ENCODE measurements around the gene DNM3.

The DNM3 gene

DNA sequence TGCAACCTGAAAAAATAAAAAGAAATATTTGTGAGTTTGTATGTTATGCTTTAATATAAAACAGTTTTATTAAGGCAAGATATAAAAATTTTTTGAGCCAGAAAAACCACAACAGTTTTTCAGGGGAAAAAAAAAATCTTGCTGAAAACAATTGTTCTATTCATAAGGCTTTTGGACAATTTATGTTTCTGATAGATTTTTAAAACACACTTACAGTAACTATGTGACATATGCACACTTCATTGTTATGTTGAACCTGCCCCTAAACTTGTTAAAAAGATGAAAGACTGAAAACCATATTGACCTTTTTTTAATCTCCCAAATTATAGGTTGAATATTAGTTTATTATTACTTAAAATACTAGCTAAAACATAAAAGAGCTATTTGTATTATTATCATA, 299.3 kb downstream of the DNM3 start:
- no peak for DNase-seq (ENCODE audit: low read depth)

DNA sequence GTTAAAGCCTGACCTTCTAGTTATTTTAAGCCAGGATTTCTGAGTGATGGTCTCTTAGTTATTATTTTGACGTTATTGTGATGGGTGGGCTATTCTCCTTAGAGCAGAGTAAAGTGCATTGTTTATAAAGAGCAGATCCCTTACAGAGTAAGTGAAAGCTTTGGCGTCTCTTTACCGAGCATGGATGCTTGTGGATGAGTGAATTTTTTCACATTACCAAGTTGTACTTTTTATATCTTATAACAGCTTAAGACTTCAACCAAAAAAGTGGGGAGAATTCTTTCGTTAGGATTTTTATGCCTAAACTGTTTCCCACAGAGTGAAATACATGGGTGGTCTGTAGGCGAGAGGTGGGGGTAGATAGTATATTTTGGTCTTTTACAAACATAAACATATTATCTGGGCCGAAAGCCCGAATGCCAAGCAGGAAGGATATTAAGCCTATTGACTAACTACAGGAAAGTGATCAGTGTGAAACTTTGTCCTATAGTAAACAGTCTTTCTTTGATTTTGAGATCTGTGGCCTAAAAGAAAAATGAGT, 300.1 kb downstream of the DNM3 start:
- no peak for DNase-seq (ENCODE audit: low read depth)

DNA sequence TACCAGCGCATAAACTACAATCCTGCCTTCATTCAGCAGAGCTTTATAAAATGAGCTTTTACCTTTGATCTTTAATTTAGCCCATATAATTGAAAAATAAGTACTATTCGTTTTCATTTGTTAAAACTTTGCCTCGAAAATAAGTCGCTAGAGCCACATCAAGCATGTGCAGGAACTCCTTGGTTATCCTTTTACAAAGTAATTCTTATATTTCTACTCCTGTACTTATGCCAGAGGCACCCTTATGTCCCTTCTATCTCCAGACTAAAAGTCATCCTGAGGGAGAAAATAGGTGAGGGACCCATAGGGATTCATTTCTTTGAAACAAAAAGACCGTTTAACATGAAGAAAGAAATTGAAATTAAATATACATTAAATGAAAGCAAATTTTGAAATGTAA, 301.0 kb downstream of the DNM3 start:
- DNase-seq (ENCODE audit: low read depth): no peak

DNA sequence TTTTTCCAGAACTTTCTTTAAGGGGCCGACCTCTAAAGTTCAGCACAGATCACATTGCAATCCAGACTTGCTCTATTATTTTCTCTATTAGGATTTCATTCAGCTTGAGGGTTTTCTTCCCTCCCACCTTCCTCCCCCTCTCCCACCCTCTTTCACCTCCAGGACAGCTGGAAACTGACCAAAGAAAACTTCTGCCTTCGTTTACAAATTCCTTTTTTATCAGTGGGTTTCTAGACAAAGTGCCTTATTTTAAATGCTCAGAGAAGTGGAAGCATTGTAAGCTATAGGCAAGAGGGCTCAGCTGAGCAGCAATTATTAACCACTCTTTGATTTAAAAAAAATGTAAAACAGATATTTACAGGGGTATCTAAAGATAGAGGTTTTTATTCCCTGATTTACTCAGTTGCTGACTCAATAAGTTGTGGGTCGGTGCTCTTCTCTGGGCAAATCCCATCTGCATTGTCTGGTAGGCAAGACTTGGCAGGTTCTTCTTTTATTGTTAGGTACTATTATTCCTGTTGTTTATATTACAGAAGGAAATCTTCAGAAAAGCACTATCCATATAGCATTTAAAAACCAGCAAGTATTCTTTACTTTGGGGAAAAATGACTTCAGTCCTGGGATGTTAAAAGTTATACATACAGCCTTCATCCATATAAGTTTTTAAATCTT, 302.2 kb downstream of the DNM3 start:
- DNase-seq (ENCODE audit: low read depth): no peak

DNA sequence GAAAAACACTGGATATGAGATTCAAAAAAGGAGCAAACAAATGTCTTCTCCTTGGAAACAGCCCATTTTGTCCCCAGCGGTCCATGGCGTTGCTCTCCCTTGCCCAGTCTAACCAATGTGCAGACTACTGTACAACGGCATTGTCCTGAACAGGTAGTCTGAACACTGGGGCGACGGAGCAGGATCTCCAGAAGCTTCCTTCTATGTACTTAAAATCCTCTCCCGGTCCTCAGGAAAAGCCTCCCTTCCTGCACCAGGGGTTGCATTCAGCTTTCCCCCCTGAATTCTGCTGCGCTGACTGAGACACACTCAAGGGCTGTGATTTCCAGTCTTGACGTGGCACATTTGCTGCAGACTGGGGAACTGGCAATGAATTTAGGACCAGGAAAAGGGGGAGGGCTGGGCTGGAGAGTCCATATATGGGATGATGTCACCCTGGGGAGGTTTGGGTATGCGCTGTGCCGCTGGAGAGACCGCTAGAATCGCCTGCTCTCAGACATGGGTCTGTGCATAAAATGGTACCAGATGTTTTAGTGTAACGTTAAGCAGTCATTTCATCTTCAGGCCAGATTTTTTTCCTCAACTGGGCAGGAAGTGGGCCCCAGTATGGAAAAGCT, 303.3 kb downstream of the DNM3 start:
- DNase-seq (ENCODE audit: low read depth): no peak

DNA sequence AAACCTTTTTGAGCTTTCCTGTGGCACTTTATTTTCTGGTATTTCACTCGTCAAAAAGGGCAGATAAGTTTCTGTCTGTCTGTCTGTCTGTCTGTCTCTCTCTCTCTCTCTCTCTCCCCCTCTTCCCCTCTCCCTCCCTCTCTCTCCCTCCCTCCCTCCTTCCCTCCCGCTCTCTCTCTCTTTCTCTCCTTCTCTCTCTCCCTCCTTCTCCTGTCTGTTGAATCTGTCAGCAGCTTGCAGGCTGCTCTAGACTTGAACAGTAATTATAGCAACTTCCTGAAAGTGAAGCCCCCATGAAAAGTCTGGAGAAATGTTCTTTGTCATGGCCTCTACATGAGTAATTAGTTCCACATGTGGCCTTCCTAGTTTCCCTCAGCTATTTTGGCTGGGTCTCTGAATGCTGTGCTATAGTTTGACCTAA, 303.9 kb downstream of the DNM3 start:
- no peak for DNase-seq (ENCODE audit: low read depth)

DNA sequence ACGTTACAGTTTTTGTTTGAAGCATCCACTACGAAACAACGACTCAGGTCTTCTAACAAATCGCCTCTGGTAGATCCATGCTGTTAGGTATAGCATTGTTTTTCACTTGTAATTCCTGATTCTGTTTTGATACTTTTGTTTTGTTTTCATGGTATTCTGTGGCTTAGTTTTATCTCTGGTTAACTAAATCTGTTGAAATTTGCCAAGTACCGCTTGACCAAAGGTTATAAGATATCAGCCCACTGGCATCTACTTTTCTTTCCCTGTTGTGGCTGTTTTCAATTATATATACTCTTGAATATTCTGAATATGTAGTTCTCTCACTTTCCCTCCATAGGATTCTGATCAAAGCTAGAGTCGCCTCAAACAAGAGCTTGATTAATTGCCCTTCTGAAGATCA, 304.4 kb downstream of the DNM3 start:
- no peak for DNase-seq (ENCODE audit: low read depth)

DNA sequence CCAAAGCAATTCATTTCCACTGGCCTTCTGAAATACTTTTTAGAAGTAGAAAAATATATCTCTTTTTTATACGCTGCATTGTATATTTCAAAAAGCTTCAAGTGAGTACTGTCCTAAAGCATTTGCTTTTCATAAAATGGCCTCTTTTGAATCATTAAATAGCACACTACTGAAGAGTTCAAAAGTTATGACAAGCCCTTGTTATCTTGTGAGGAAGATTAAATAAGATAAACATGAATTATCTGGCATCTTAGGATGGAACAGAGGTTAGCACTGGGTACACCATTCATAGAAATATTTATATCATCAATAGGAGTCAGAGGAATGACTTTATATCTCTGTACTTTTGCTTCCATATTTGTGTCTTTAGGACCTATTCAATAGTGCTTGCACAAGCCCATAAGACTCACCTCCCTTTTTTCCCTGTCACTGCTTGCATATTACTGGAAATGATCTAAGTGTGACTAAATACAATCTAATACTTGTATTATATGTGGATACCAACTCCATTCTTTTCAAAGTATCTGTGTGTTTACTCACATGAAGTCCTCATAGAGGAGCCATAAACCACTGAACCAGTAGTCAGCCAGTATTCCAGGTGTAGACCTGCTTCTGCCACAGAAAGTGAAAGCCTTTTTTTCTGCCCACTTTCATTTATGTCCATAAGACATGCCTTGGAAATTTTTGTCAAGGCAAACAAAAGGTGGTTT, 305.0 kb downstream of the DNM3 start:
- DNase-seq (ENCODE audit: low read depth): no peak

DNA sequence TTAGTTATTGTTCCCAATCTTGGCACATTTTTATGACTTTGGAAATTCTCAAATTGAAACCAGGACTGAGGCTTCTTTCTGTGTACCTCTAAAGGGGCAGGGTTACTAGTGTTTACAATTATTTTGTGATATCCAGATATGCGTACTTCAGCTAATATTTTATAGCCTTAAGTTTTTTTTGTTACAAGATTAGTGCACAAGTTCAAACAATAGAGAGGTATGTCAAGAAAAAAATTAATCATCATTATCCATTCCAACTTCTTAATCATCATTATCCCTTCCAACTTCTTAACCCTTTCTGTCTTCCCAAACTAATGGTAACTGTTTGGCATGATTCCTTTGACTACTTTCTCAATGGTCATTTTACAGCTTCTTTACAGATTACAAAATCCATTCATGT, 306.2 kb downstream of the DNM3 start:
- DNase-seq (ENCODE audit: low read depth): no peak

DNA sequence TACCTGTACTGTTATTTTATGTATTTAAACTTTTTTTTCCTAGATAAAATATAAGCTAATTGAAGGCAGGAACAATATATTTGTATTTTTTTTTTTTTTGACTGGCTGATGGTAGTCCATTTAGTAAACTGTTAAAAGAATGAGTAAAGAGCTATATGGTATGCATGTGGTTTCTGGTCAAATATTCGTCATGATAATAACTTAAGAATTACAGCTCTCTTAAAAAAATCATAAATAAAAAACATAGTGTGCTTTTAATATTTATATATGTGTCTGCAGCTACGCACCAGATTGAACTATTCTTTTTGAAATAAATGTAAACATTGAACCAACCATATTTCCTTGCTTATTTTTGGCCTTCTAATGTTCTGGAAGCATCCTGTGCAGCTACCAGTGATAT, 306.9 kb downstream of the DNM3 start:
- no peak for DNase-seq (ENCODE audit: low read depth)

DNA sequence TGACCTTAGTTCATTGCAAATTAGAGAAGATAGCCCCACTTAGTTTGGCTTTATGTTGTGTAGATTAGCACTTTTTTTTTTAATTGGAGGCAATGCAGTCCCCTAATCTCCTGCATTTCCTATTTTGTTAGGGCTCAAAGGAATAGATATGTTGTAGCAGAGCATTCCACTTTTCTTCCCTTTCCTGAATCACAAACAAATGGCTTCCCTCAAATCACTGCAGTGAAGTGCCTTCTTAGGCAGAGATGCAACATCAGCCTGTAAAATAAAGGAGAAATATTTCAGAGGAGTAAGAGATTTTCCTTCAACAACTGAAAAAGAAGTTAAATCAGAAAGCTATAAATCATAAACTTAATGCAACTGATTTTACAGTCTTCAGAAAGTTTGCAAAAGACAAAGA, 307.4 kb downstream of the DNM3 start:
- no peak for DNase-seq (ENCODE audit: low read depth)

DNA sequence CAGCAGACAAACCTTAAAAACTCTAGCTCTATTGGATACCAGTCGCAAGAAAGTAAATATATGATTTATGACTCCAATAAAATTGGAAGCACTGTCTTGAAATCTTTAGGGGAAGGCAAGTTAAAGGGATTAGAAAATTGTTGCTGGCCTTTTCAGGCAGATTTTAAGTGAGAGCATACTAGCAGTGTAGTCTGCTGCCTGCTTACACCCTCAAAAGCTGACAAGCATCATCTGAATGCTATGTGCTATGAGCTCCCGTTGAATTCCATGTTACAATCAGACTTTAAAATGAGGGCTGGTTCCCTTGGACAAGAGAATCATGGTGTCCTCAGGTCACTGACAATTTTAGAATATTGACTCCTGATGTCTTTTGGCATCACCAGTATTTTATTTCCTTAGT, 308.0 kb downstream of the DNM3 start:
- DNase-seq (ENCODE audit: low read depth): no peak

DNA sequence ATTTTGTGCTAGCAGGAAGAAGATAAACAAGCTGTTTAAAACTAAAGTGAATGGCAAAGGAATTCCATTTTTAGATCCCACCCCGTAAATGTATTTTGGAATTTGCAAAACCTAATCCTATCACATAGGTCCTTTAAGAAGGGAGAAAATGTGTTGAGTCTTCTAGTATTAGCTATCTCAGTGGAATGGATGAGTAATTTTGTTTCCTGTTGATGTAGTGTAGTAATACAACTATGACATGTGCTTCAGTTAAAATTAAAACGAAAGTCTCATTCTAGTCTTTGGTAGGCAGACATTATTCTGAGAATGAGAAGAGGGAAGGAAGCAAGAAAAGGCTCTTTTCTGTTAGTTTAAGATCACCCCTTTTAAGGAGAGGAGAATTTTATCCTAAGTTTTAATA, 313.3 kb downstream of the DNM3 start:
- DNase-seq (ENCODE audit: low read depth): no peak

DNA sequence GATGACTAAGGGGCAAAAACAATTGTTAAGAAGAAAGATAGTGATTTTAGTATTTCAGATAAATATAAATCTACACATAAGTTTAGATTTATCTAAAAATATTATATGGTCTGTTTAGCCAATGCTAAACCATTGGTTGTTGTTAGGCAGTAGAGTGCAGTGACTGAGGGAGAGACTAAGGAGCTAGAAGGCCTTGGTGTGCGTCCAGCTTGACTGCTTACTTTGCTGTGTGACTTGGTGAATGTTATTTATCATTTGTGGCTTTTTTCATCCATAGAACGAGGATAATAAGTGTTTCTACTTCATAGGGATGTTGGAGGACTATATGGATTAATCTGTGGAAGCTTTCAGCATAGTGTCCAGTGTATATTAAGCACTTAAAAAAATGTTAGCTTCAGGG, 314.5 kb downstream of the DNM3 start:
- DNase-seq (ENCODE audit: low read depth): no peak

DNA sequence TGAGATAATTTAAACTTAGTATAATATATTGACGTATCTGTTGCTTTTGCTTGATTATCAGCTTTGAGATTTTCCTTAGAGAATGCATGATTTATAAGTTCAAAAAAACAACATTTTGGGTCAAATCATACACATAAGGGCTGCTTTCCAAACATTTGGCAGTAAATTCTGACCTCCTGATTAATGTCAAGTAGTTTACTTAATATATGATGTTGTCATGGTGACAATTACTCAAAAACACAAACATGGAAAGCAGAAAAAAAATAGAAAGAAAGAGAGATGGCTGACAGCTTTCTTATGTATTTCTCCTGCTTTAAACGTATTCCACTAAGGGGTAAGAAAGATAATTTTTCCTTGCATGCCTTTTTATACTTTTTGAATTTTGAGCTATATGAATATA, 320.9 kb downstream of the DNM3 start:
- DNase-seq (ENCODE audit: low read depth): no peak

DNA sequence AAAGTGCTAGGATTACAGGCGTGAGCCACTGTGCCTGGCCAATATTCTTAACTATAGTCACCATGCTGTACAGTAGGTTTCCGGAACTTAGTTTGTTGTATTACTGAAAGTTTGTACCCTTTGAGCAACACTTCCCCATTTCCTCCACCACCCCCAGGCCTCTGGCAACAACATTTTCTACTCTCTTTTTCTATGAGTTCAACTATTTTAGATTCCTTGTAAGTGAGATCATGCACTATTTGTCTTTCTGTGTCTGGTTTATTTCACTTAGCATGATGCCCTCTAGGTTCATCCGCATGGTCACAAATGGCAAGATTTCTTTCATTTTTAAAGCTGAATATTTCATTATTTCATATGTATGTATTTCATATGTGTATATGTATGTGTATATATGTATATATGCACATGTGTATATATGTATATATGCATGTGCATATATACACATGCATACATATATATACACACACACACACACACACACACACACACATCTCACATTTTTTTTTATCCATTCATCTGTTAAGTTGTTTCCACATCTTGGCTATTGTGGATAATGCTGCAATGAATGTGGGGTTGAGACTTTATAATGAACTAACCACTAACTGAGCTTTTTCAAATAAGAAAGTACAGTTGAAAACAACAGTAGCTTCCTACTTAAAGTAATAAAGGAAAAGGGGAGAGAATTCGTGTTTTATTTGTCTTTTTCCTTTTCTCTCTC, 322.4 kb downstream of the DNM3 start:
- no peak for DNase-seq (ENCODE audit: low read depth)

DNA sequence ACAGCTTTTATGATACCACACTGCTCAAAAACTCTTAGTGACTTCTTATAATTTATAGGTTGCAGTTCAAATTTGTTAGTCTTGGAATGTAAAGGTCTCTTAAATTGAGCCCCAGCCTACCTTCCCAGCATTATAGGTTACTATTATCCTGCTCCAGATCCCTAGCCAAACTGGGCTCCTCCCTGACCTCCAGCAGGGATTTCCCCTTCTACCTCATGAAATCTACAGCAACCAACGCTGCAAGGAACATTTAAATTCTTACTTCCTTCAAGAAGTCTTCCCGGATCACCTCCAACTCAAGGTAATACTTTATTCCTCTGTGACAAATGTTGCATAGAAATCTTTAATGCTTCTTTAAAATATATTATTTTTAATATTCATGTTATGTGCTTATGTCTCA, 324.1 kb downstream of the DNM3 start:
- DNase-seq (ENCODE audit: low read depth): no peak

DNA sequence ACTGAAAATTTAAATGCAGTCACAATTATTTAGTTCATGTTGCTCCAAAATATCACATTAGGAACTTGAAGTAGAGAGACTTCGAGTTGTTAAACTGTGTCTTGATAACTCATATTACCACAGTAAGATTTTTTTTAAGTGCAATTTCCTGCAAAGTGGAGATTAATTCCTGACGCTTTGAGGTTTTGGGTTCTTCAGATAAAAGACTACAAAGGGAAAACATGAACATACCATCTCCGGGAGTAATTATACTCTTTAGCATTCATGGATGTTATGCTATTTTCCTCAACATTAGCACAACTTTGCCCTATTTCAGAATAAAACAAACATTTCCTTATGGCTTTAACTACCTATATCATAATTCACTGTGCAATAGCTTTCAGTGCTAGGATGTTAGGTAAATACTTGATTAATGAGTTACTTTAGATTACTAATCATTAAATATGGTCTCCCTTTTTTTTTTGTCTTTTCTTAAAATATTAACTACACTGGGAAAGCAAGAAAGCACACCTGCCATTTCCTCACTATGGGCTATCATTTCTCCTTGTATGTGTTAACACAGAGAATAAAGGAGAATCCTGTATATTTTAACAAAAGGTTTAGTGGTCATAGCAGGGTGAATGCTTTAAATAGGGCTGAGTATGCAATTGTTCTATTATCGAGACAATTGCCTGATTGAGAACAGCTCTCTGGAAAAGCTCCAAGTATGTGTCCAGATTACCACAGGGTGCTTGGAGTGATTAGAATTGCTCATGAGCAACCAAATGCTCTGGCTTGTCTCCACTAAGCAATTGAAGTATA, 326.7 kb downstream of the DNM3 start:
- DNase-seq (ENCODE audit: low read depth): no peak

DNA sequence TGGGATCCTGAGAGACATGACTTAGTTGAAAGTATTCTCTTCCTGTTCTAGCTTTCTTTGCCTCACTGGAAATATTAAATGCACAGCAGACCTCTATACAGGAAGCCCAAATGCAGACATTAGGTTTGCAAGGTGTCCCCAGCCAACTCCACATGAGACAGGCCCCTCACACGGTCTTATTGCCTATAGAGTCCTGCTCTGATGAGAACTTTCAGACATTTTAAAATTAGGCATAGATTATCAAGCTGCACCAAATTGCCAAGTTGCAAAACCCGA, 327.2 kb downstream of the DNM3 start:
- no peak for DNase-seq (ENCODE audit: low read depth)

DNA sequence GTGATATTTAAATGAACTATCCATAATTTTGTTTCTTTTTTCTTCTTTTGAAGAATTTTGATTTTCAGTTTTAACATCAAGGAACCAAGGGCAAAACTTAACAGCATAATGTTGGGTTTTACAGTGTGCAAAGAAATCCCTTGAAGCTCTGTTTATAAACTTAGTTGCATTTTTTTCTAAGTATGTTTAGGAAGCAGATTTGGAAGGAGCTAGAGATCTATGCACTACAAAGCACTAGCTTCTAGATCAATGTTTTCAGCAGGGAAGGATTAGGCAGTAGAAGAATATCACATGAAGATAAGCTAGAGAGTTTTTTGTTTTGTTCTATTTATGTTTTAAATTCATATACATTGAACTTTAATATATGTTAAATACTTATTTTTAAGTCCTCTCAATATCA, 328.5 kb downstream of the DNM3 start:
- no peak for DNase-seq (ENCODE audit: low read depth)

DNA sequence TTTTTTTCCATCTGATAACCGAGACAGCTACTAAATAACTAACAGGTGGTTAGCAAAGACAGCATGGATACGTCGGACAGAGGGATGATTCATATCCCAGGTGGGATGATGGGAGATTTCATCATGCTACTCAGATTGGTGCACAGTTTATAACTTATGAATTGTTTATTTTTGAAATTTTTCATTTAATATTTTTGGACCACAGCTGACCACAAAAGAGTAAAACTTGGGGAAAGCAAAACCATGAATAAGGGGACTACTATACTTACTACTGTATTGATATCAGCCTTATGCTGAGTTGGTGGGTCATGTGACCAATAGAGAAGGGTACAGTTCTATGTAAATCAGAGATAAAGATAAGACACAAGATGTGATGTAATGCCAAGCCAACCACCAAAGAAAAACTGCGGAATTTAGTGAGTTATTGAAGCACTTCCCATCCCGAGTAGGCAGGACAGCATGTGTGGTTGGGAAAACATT, 331.1 kb downstream of the DNM3 start:
- no peak for DNase-seq (ENCODE audit: low read depth)

DNA sequence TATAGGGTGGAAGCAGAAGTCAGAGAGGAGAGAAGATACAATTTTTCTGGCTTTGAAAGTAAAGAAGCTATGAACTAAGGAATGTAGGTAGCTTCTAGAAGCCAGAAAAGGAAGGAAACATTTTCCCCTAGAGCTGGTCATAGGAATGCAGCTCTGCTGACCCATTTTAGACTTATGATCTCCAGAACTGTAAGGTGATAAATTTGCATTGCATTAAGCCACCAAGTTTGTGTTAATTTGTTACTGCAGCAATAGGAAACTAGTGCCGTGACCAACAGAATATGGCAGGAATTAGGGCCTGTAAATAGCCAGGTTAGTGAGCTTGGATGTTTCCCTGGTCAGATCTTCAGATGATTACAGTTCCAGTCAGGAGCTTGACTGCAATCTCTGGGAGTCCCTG, 334.9 kb downstream of the DNM3 start:
- DNase-seq (ENCODE audit: low read depth): no peak
